Stimulated activated CD8-positive, alpha-beta memory T cell treated with anti-CD3 and anti-CD28 coated beads, Interleukin-2, amount 100 ng/mL, for 48 hours (primary cell): Measurements from ENCODE around the gene PIK3IP1.
"Not testable (repeated sequence)": the region's sequence is repeated elsewhere in the genome, so short reads cannot be mapped to it uniquely, and the experiment has no call there.

Source experiments
- DNase-seq, 2 donors: peaks; one replicate each; pipeline ENCODE4 v3.0.0-alpha.2; 2020; ENCODE audit warnings: low read depth in 2 of 2

Gene PIK3IP1, protein sequence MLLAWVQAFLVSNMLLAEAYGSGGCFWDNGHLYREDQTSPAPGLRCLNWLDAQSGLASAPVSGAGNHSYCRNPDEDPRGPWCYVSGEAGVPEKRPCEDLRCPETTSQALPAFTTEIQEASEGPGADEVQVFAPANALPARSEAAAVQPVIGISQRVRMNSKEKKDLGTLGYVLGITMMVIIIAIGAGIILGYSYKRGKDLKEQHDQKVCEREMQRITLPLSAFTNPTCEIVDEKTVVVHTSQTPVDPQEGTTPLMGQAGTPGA

DNA sequence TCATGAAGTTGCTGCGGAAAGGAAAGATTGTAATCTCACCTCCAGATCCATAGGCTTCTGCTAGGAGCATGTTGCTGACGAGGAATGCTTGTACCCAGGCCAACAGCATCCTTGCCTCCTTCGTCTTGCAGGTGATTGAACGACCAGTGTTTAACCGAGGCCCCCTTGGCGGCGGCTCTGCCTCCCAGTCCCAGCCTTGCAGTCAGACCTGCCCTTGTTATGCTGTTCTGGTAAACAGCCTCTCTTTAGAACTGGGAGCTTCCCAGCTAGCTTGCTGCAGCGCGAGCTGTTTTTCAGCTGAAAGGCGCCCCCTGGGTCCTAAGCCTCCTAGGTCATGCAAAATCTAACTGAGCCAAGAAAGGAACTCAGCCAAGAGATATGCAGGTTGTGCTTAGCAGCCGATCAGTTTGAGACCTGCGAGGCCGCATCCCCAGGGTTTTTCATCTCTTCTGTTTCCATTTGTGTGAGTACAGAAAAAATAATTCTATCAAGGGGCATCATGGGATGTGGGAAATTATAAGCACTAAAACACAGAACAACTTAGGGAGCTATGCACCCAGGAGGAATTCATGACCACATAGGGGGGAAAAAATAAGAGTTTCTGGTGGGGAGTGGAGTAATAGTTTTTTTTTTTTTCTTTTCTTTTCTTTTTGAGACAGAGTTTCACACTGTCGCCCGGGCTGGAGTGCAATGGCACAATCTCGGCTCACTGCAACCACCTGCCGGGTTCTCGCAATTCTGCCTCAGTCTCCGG, at the start of gene PIK3IP1:
Gene PIK3IP1 (minus strand): TSS at position 253 of the 754 bp plus-strand sequence. CDS start 144 bp downstream, at position 109.
- DNase-seq: peak; percentile 66 to 73

DNA sequence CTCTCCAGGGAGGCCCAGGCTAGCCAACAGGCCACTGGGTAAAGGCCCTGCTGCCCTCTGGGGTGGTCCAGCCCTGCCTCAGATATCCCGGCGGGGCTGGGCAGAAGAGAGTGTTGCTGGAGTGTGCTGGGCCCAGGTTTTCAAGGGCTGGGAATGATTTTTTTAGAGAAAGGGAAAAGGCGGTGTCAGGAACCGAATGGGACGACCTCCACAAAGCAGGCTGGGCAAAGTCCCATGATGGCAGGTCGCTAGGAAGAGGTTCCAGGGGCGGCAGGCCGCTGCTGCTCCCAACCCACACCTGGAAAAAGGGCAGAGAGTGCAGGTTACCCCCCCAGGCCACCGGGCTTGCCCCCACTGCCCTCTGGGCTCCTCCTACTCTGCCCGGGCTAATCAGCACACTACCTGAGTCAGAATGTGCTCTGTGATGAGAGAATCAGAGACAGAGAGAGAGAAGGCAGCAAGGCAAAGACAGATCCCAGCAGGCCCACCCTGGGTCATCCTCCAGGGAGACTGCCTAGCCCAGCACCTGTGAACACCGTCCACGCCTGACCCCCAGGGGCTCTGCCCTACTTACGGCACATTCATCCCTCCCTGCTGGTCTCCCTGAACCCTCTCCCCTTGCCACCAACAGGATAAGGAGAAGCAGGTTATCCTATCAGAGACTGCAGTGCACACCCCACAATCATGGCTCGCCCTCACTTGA, 49.2 kb upstream of the PIK3IP1 start:
- no peak for DNase-seq

DNA sequence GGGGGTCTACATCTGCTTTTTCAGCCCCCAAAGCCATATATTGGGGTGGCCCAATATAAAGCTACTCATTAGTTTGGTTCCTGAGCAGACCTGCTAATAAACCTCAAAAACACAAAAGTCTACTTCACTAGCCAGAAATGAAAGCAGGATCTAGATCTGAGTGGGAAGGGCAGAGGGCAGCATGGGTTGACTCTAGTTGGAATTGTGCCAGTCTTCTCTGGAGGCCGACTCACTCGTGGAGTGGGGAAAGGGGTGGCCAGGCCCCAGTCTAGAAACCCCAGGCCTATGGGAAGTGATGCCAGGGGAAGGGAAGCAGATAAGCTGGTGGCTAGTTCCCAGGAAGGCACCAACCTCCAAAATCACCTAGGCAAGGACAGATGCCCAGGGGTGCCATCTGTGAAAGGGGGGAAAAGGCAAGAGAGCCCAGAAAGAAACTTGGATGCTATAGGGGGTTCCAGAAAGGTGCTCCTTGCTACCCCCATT, 48.5 kb upstream of the PIK3IP1 start:
- DNase-seq: no peak

DNA sequence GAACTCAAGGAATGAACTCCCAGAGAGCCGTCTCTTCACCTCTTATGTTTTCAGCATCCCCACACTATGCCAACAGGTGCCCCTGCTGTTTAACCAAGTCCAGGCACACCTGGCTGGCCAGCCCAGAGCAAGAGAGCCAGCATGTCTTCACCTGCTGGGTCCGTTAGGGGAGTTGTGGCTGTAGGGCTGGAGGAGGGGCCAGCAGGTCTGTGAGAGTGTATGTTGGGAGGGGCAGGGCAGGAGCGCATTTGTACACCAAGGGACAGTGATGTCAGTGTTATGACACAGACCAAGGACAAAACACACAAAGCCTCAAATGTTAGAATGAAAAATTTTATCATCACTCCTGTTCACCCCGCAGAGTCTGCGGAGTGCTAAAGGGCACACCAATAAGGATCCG, 48.1 kb upstream of the PIK3IP1 start:
- DNase-seq: no peak

DNA sequence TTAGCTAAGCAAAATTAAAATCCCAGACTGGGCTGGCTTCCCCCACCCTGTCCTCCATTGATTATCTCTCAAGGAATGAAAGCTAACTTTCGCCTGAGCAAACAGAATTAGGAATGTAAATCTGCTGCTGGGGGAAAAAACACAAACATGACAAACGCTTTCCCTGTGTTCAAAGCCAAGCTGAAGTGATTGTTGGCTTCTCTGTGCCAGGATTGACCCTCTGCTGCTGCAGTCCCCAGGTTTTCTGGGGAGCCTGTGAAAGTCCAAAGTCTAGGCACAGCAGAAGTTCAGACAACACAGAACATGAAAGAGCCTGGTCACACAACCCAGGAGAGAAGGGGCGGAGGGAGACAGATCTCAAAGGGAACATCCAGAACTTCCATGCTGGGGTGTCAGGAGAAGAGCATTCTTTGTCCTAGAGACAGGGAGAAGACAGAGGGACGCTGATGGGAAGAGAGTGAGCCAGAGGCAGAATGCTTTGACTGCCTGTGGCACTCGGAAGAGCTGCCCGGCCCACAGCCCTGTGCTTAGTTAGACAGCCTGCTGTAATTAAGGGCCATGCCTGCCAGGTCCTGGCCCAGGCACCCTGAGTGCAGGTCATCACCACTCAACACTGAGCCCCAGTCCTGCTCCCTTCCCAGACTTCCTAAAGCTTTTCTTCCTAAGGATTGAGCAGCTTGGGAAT, 47.0 kb upstream of the PIK3IP1 start:
- DNase-seq: no peak

DNA sequence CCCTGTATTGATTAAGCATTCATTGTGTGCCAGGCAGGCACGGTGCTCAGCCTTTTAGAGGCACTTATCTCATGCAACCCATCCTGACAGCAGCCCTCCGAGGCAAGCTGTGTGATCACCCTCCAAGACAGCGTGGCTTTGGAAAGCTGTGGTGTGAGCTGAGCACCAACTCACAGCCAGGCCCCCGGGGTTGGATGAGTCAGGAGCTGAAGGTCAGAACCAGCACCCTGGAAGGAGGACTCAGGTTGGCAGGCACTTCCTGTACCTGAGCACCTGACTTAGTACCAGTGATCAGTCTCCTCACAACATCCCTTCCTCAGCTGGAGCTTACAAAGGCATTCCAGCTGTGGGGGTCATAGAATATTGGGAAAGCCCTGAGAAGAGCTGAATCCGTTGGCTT, 44.9 kb upstream of the PIK3IP1 start:
- DNase-seq: peak in 1 of 2 donors; percentile 30

DNA sequence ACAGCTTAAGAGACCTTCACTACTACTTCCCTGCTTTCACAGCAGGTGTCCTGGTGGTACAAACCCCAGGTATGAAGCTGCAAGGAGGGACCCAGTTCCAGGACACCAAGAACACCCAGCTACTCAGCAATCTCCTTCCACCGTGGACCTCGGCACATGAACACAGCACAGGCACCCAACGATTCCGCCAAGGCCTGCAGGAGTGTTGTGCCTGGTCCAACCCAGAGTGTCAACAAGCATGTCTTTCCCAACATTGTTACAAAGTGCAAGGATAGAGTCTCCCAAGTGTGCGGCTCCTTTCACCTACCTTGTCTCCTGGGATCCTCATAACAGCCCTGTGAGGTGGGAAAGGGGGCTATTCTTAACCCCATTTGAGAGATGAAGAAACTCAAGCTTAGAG, 42.0 kb upstream of the PIK3IP1 start:
- DNase-seq: no peak

DNA sequence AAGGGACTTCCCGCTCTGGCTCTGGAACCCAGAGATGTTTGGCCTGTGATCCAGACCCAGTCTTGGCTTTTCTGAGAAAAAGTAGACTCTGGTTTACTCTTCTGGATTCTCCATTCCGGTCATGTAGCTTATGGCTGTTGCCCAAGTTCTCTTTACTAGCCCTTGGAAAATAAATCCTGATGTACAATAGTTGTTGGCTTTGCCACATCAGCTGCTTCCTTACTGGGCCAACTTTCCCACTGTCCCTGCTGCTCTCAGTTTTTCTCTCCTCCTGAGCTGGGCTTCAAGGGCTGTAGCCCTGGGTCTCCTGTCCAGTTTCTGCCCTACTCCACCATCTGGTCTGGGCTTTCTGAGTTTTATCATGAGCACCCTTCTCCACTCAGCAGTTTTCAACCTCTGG, 41.4 kb upstream of the PIK3IP1 start:
- DNase-seq: no peak

DNA sequence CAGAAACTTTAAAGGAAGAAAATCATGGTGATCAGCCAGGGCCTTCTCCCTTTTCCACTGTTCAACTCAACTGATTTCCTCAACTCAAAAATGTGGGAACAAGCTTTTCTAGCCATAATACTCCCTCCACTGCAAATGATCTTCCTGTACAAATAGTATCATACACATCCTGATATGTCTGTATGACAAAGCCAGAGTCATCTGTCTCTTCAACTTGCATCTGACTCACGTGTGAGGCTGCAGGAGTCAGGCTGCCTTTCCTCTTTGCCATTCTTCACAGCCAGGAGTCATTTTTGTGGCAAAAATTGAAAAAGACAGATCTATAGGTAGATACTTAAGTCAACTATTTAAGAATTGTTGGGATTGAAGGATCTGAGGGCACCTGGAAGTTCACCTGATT, 40.6 kb upstream of the PIK3IP1 start:
- no peak for DNase-seq

DNA sequence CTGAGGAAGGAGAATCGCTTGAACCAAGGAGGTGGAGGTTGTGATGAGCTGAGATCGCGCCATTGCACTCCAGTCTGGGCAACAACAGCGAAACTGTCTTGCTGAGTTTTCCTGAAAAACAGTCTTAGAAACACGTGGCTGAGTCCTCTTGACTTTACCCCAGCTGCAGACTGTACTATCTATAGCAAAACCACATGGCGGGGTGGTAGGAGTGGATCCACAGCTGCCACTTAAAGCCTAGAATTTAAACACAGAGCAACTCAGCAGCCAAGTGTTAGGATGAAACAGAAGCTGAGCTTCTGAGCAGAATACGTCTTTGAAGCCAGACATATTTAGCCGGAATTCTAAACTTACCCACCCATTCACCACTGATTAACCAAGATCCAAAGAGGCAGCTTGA, 39.7 kb upstream of the PIK3IP1 start:
- DNase-seq: no peak

DNA sequence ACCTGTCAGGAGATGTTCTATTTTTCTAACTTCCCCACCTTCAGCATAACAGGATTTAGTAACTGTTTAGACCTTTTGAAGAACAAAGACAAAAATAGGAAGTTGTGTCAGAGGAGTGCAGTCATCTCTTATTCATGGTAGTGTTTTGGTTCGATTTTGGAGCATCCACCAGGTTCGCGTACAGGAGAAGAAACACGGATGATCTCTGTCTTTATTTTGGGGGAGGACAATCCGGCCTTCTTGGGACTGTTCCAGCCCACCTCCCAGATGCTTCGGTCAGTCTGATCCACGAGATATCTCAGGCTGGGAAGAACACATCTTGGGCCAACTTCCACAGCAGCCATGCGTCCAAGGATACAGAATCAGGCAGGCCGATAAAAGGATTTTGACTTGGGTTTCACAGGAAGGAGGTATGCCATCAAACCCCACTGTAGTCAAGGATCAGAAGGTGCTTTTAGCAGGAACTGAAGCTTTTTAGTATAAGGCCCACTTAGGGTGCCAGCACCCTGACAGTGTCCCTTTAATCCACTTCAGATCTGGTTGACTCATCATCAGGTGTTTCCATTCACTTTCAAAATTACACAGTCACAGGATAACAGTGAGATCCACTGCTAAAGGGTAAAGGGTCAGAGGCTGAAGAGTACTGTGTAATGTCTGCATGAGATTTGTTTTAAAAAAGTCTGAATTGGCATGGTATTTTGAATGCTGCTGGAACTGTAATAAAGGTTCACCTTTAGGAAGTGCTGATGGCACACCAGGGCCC, 37.3 kb upstream of the PIK3IP1 start:
- no peak for DNase-seq

DNA sequence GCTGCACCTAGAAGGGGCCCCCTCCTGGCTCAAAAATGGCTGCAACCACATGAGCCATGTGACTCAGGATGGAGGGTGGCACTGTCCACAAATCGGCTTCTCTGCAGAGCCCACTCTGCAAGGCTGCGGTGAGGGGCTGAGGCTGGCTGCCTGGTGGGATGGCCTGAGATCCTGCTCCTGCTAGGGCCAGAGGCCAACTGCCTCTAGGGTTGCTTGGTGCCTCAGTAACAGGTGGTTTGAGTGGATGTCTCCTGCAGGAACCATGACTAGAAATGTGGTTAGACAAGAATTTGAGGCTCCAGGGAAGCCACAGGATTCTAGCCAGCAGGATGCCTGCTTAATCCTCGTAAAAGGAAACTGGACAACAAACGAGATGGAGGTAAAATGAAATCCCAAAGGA, 36.7 kb upstream of the PIK3IP1 start:
- no peak for DNase-seq

DNA sequence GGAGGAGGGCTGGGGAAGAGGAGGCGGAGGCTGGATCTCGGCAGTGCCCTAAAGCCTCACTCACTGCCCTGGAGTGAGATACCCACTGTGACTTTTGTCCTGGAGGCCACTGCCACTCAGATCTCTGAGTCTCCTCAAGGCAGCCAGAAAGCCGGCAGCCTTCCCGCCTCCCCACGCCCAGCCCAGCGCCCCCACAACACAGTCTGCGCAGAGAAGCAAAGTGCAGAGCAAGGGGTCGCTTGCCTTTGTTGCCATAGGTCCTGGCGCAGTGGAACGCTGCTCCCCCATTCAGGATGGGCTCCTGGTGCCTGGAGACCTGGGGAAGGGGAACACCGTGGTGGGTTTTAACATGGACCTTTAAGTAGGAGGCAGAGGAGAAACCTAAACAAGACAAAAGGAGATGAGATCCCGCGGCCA, 36.3 kb upstream of the PIK3IP1 start:
- DNase-seq: no peak

DNA sequence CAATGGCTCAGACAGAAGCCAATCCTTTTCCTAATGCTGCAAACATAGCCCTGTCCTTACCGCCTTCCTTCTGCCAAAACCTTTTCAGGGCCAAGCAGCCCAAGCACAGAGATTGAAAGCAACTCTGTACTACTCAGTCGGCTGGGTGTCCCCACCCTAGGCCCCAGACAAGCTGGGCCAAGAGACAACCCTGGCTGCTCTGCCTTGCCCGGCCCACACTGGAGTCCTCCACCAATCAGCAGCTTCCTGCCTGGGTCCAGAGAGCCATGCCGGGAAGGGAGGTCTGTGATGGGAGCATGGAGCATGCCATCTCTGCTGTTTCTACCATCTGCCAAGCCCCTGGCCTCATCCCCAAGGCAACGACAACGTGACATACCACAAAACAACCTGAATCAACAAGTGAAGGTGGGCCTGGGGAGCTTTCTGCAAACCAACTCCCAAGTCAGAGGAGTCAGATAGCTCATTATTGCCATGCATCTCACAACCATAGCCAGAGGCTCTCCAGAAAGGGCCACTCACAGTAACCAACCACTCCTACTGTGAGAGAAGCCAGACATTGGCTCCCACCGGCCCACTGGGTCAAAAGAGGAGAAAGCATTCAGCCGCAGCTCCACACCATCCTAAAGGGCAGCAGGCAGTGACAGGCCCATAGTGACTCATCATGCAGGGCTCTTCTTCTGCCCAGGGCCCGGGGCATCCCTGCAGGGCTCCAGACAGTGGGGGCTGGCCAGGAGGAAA, 35.7 kb upstream of the PIK3IP1 start:
- DNase-seq: no peak

DNA sequence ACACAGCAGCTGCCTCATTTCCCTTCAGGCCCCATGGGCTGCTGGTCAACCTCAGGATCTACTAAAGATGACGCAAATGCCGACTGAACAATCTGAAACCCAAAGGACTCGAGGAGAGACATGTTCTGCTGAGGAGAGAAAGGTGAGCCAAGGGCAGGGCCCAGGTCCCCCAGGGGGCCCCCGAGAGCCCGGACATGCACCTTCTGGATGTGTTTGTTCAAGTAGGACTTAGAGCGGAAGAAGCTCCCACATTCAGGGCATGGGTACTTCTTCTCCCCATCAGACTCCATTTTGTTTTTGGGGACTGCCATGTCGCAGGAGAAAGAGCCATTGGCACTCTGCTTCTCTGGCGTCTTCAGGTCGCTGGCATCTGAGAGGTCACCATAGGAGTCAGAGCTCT, 34.6 kb upstream of the PIK3IP1 start:
- no peak for DNase-seq

DNA sequence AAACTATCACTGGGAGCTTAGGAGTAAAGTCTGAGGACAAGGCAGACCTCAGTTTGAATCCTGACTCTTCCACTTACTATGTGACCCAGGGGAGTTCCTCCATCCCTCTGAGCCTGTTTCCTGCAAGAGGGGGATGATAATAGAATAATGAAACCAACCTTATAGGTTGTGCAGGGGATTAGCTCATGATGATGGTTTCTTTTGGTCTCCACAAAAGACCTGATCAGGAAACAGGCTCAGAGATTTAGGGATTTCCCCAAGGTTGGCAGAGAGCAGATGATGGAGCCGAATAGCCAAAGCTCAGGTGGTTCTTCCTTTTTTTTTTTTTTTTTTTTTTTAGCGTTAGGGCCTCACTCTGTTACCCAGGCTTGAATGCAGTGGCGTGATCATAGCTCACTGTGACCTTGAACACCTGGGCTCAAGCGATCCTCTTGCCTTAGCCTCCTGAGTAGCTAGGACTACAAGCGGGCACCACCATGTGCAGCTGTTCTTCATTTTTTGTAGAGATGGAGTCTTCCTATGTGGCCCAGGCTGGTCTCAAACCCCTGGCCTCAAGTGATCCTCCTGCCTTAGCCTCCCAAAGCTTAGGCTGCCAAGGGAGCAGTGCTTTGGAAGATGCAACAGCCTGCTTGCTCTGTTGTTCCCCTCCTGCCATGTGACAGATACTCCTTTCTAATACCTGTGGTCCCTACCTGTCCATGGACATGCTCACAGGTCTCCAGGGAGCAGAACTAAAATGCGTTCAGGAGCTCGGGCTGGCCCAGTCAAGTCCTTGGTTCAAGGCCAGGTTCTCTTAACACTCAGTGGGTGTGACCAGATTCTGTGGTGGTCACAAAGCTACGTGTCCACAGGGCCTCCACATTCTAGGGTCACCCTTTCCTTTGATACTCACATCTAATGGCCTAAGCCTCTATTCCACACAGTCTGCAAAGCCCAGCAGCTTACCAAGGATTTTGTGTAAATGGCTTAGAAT, 31.6 kb upstream of the PIK3IP1 start:
- no peak for DNase-seq

DNA sequence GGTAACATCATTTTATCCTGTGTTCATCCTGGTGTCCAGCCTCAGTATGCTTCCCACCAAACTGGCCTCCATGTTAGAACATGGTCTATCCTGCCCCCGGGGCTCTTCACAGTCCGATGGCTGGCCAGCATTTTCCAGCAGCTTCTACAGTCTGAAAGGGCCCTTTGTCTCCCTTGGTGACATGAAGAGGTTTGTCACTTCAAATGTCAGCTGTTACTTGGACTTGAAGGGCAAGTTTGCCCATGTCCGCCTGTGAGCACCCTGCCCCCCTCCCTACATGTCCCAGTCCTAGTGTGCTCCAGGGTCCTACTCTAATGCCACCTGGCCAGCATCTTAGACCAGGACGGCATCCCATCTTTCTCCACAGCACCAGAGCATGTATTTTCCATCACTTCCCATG, 29.1 kb upstream of the PIK3IP1 start:
- no peak for DNase-seq

DNA sequence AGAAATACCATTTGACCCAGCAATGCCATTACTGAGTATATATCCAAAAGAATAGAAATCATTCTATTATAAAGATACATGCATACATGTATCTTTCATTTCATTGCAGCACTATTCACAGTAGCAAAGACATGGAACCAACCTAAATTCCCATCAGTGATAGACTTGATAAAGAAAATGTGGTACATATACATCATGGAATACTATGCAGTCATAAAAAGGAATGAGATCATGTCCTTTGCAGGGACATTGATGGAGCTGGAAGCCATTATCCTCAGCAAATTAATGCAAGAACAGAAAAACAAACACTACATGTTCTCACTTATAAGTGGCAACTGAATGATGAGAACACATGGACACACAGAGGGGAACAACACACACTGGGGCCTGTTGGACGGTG, 21.9 kb upstream of the PIK3IP1 start:
- not testable (repeated sequence) for DNase-seq

DNA sequence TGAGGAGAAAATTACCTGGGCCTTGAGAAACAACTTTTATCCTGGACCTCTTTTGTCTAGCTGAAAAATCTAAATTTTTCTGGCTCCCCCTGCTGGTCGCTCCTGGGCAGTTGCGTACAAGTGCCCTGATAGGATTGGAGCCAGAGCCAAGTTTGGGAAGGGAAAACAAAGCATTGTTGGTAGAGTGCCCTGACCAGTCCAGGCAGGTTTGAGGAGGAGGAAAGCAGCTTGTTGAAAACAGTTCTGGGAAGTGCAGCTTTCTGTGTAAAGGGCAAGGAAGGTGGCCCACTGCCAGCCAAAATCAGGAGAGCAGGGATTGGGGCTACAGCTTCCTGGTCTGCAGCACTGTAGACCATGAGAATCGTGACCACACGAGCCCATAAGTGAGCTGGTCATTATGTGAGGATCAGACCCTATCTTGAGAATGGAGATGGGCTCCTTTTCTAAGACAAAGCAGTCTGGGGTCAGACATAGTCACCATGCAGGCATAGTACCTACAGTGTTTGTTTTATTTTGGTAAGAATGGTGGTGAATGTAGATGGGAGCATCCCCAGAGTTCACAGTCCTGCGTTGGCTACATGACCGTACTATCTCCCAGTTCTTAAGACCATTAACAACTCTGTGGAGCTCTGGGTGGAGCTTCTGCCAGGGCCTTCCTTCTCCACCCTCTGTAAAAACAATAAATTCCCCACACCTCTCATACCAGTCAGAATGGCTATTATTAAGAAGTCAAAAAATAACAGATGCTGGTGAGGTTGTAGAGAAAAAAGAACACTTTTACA, 21.3 kb upstream of the PIK3IP1 start:
- peak; percentile 36 to 49 for DNase-seq
